ENCODE data around the gene LOXL3.

The LOXL3 gene

DNA sequence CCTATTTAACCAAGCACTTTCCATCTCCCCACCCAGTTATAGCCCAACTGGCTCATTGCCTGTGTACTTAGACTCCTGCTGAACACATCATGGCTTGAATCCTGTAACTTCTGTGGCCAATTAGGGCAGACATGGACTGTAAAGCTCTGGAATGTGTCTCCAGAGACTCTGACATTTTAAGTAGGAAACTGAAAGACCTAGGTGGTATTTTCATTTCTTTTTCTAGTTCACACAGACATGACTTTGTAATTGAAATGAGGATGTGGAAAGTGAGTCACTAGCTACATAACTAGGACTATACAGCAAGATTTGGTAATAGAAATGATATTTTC lies 13.0 kb upstream of the LOXL3 start:
- POLR2A ChIA-PET = interaction anchor here (1.3 kb wide), 1 partner anchor 11 kb away, joined by 4 read pairs; no protein-coding TSS in a partner anchor
- Histone ChIP-seq H3K27ac (ENCODE audit: extremely low read depth, low read depth, low read length) (no peak overlapping the region), H3K4me1 (ENCODE audit: control insufficient read depth, insufficient read depth, low read length) (no peaks in the 10 kb centered on the region), H3K4me3 (ENCODE audit: low read depth, low read length) (no peak overlapping the region), H3K36me3 (ENCODE audit: control insufficient read depth in 2 of 2, insufficient read depth in 1 of 2, low read length in 2 of 2) (no peaks in the 10 kb centered on the region), H3K9me3 (ENCODE audit: control insufficient read depth, insufficient read depth, low read depth, low read length) (no peaks in the 10 kb centered on the region)
- TF ChIP-seq GLIS1 (tag by site-specific recombination; IDR thresholded peaks at IDR 0.05) = peak; percentile 77
- TF ChIP-seq, protein P1, sequence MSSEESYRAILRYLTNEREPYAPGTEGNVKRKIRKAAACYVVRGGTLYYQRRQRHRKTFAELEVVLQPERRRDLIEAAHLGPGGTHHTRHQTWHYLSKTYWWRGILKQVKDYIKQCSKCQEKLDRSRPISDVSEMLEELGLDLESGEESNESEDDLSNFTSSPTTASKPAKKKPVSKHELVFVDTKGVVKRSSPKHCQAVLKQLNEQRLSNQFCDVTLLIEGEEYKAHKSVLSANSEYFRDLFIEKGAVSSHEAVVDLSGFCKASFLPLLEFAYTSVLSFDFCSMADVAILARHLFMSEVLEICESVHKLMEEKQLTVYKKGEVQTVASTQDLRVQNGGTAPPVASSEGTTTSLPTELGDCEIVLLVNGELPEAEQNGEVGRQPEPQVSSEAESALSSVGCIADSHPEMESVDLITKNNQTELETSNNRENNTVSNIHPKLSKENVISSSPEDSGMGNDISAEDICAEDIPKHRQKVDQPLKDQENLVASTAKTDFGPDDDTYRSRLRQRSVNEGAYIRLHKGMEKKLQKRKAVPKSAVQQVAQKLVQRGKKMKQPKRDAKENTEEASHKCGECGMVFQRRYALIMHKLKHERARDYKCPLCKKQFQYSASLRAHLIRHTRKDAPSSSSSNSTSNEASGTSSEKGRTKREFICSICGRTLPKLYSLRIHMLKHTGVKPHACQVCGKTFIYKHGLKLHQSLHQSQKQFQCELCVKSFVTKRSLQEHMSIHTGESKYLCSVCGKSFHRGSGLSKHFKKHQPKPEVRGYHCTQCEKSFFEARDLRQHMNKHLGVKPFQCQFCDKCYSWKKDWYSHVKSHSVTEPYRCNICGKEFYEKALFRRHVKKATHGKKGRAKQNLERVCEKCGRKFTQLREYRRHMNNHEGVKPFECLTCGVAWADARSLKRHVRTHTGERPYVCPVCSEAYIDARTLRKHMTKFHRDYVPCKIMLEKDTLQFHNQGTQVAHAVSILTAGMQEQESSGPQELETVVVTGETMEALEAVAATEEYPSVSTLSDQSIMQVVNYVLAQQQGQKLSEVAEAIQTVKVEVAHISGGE (tag by site-specific recombination; conservative IDR thresholded peaks at IDR 0.05; ENCODE audit: low read depth) = no peak
- CTCF ChIA-PET = interaction anchor here (1.3 to 1.9 kb wide), 2 partner anchors 21 to 23 kb away, joined by 3 to 10 read pairs; no protein-coding TSS in a partner anchor

DNA sequence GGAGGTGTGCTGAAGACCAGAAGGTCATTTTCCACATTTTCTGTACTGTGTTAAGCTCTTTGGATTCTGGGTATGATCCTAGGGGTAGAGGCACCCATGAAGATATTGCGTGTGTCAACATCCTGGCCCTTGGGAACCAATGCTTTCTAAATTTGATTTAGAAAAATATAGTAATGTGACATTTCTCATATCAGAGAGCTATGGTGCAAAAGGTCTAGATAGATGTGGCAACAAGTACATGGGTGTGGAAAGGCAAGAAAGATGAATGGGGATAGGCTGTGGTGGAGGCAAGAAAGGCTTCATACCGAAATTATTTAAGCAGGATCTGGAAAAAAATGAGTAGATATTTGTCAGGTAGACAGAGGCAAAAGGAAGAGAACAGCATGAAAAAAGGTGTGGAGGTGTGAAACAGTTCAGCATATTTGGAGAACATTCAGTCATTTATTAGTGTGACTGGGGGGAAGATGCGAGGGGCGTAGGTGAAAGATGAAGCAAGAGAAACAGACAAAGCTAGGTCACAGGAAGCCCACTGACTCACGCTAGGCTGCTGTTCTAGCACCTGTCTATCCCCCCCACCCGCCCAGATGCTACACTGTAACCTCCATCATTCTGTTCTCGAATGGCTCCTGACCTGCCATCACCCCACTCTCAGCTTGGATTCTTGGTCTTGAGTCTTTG lies 12.5 kb upstream of the LOXL3 start:
- POLR2A ChIA-PET = interaction anchor here (1.3 kb wide), 1 partner anchor 11 kb away, joined by 4 read pairs; no protein-coding TSS in a partner anchor
- CTCF ChIA-PET = interaction anchor here (0.7 to 1.9 kb wide), 3 partner anchors 22 to 53 kb away, joined by 3 to 10 read pairs (median 4); no protein-coding TSS in a partner anchor

DNA sequence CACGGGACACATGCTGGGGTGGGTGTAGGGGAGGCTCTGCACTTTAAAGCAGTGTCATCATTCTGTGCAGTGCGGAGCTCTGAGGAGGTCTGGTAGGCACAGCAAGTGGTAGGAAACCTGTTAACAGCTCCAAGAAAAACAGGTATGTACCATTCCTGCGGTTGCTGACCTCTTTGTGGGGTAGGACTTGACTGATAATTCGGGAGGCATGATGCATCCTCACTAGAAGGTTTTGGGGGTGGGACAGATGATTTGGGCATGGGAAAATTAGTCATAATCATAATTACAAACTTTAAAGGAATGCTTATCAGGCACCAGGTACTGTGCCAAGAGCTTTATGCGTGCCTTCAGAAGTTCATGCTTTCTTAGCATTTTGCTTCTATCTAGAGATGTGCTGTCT lies 10.5 kb upstream of the LOXL3 start:
- H3K4me1 ChIP-seq (ENCODE audit: control insufficient read depth, insufficient read depth, low read length) = no peaks in the 10 kb centered on the region
- H3K27ac ChIP-seq (ENCODE audit: extremely low read depth, low read depth, low read length) = no peak overlapping the region
- H3K4me3 ChIP-seq (ENCODE audit: low read depth, low read length) = no peak overlapping the region
- ChIA-PET POLR2A (no interaction called here), CTCF (no interaction called here)
- no peaks in the 10 kb centered on the region for H3K9me3 ChIP-seq (ENCODE audit: control insufficient read depth, insufficient read depth, low read depth, low read length)
- H3K36me3 ChIP-seq (ENCODE audit: control insufficient read depth in 2 of 2, insufficient read depth in 1 of 2, low read length in 2 of 2) = no peaks in the 10 kb centered on the region
- TF ChIP-seq ZNF473 (tag by site-specific recombination; IDR thresholded peaks at IDR 0.05) = no peak
- TF ChIP-seq, protein P2, sequence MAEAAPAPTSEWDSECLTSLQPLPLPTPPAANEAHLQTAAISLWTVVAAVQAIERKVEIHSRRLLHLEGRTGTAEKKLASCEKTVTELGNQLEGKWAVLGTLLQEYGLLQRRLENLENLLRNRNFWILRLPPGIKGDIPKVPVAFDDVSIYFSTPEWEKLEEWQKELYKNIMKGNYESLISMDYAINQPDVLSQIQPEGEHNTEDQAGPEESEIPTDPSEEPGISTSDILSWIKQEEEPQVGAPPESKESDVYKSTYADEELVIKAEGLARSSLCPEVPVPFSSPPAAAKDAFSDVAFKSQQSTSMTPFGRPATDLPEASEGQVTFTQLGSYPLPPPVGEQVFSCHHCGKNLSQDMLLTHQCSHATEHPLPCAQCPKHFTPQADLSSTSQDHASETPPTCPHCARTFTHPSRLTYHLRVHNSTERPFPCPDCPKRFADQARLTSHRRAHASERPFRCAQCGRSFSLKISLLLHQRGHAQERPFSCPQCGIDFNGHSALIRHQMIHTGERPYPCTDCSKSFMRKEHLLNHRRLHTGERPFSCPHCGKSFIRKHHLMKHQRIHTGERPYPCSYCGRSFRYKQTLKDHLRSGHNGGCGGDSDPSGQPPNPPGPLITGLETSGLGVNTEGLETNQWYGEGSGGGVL (tag by site-specific recombination; IDR thresholded peaks at IDR 0.05) = no peak
- TF ChIP-seq SCRT2 (tag by site-specific recombination; IDR thresholded peaks at IDR 0.05) = peak; percentile 68
- TF ChIP-seq ZNF239 (tag by site-specific recombination; IDR thresholded peaks at IDR 0.05) = no peak
- no peak for TF ChIP-seq ZNF768 (tag by site-specific recombination; IDR thresholded peaks at IDR 0.05)
- TF ChIP-seq ZNF677 (tag by site-specific recombination; IDR thresholded peaks at IDR 0.05) = no peak
- TF ChIP-seq, protein P3, sequence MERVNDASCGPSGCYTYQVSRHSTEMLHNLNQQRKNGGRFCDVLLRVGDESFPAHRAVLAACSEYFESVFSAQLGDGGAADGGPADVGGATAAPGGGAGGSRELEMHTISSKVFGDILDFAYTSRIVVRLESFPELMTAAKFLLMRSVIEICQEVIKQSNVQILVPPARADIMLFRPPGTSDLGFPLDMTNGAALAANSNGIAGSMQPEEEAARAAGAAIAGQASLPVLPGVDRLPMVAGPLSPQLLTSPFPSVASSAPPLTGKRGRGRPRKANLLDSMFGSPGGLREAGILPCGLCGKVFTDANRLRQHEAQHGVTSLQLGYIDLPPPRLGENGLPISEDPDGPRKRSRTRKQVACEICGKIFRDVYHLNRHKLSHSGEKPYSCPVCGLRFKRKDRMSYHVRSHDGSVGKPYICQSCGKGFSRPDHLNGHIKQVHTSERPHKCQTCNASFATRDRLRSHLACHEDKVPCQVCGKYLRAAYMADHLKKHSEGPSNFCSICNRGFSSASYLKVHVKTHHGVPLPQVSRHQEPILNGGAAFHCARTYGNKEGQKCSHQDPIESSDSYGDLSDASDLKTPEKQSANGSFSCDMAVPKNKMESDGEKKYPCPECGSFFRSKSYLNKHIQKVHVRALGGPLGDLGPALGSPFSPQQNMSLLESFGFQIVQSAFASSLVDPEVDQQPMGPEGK (tag by site-specific recombination; IDR thresholded peaks at IDR 0.05) = no peak
- TF ChIP-seq, protein P4, sequence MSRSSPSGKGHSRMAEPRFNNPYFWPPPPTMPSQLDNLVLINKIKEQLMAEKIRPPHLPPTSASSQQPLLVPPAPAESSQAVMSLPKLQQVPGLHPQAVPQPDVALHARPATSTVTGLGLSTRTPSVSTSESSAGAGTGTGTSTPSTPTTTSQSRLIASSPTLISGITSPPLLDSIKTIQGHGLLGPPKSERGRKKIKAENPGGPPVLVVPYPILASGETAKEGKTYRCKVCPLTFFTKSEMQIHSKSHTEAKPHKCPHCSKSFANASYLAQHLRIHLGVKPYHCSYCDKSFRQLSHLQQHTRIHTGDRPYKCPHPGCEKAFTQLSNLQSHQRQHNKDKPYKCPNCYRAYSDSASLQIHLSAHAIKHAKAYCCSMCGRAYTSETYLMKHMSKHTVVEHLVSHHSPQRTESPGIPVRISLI (tag by site-specific recombination; IDR thresholded peaks at IDR 0.05) = no peak
- no peak for TF ChIP-seq ZNF214 (tag by site-specific recombination; IDR thresholded peaks at IDR 0.05; ENCODE audit: borderline replicate concordance)
- TF ChIP-seq ZNF2 (tag by site-specific recombination; IDR thresholded peaks at IDR 0.05) = no peak
- TF ChIP-seq, protein P5, sequence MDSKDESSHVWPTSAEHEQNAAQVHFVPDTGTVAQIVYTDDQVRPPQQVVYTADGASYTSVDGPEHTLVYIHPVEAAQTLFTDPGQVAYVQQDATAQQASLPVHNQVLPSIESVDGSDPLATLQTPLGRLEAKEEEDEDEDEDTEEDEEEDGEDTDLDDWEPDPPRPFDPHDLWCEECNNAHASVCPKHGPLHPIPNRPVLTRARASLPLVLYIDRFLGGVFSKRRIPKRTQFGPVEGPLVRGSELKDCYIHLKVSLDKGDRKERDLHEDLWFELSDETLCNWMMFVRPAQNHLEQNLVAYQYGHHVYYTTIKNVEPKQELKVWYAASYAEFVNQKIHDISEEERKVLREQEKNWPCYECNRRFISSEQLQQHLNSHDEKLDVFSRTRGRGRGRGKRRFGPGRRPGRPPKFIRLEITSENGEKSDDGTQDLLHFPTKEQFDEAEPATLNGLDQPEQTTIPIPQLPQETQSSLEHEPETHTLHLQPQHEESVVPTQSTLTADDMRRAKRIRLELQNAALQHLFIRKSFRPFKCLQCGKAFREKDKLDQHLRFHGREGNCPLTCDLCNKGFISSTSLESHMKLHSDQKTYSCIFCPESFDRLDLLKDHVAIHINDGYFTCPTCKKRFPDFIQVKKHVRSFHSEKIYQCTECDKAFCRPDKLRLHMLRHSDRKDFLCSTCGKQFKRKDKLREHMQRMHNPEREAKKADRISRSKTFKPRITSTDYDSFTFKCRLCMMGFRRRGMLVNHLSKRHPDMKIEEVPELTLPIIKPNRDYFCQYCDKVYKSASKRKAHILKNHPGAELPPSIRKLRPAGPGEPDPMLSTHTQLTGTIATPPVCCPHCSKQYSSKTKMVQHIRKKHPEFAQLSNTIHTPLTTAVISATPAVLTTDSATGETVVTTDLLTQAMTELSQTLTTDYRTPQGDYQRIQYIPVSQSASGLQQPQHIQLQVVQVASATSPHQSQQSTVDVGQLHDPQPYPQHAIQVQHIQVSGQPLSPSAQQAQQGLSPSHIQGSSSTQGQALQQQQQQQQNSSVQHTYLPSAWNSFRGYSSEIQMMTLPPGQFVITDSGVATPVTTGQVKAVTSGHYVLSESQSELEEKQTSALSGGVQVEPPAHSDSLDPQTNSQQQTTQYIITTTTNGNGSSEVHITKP (tag by site-specific recombination; IDR thresholded peaks at IDR 0.05) = peak; percentile 40
- no peak for TF ChIP-seq SETDB1 (IDR thresholded peaks at IDR 0.05; ENCODE audit: insufficient read length, low read length)
- no peak for TF ChIP-seq ZNF660 (tag by site-specific recombination; IDR thresholded peaks at IDR 0.05)

More for the DNA sequence above, 12.5 kb upstream of the LOXL3 start:
- no peaks in the 10 kb centered on the region for H3K36me3 ChIP-seq (ENCODE audit: control insufficient read depth in 2 of 2, insufficient read depth in 1 of 2, low read length in 2 of 2)
- TF ChIP-seq SCRT2 (tag by site-specific recombination; IDR thresholded peaks at IDR 0.05) = 0 out of 2 replicates have a peak, but pooled peaks have one; percentile 40
- TF ChIP-seq ZFP37 (tag by site-specific recombination; IDR thresholded peaks at IDR 0.05) = no peak
- H3K9me3 ChIP-seq (ENCODE audit: control insufficient read depth, insufficient read depth, low read depth, low read length) = no peaks in the 10 kb centered on the region
- H3K27ac ChIP-seq (ENCODE audit: extremely low read depth, low read depth, low read length) = no peak overlapping the region
- H3K4me1 ChIP-seq (ENCODE audit: control insufficient read depth, insufficient read depth, low read length) = no peaks in the 10 kb centered on the region
- no peak overlapping the region for H3K4me3 ChIP-seq (ENCODE audit: low read depth, low read length)
